HG03442 (cell line): ENCODE measurements around the gene GPANK1.

ENCODE experiments used
- ATAC-seq: cut with Tn5 transposase; IDR thresholded peaks from one replicate; pipeline ENCODE4 v1.9.1; 2021; ENCODE audit warnings: mild to moderate bottlenecking, moderate library complexity; ENCODE audit not compliant: unreplicated experiment

GPANK1 gene

GRCh38 chr6:31621991-31622390 lies 42.8 kb downstream of the GPANK1 start:
- ATAC-seq = no peak

GRCh38 chr6:31621320-31621939 lies 43.4 kb downstream of the GPANK1 start:
- ATAC-seq = no peak

GRCh38 chr6:31620586-31621319 lies 44.0 kb downstream of the GPANK1 start, which contains the start of gene PRRC2A:
PRRC2A (plus strand) TSS chr6:31620715; CDS start chr6:31622790, 2,075 bp downstream.
- peak; percentile 53 for ATAC-seq

- peak; percentile 77 for ATAC-seq
Measured at GRCh38 chr6:31619805-31620585, 44.8 kb downstream of the GPANK1 start.

- ATAC-seq = no peak
Measured at GRCh38 chr6:31617010-31617409, 47.8 kb downstream of the GPANK1 start.

- no peak for ATAC-seq
Measured at GRCh38 chr6:31615748-31616147, 49.0 kb downstream of the GPANK1 start.

GRCh38 chr6:31614684-31615578 lies 49.9 kb downstream of the GPANK1 start, which contains the start of gene AIF1:
AIF1 (plus strand) TSS chr6:31615234; CDS start chr6:31615330, 96 bp downstream.
- no peak for ATAC-seq

GRCh38 chr6:31614075-31614619 lies 50.6 kb downstream of the GPANK1 start:
- ATAC-seq = no peak
